GM19238 (cell line): ENCODE data around the gene CCL17.
"Not testable (repeated sequence)": the region's sequence is repeated elsewhere in the genome, so short reads cannot be mapped to it uniquely, and the experiment has no call there.

Experiments used
- DNase-seq: peaks from one replicate; pipeline ENCODE4 v3.0.0; 2011; ENCODE audit warnings: low spot score; ENCODE audit not compliant: insufficient read length

CCL17 gene

DNA sequence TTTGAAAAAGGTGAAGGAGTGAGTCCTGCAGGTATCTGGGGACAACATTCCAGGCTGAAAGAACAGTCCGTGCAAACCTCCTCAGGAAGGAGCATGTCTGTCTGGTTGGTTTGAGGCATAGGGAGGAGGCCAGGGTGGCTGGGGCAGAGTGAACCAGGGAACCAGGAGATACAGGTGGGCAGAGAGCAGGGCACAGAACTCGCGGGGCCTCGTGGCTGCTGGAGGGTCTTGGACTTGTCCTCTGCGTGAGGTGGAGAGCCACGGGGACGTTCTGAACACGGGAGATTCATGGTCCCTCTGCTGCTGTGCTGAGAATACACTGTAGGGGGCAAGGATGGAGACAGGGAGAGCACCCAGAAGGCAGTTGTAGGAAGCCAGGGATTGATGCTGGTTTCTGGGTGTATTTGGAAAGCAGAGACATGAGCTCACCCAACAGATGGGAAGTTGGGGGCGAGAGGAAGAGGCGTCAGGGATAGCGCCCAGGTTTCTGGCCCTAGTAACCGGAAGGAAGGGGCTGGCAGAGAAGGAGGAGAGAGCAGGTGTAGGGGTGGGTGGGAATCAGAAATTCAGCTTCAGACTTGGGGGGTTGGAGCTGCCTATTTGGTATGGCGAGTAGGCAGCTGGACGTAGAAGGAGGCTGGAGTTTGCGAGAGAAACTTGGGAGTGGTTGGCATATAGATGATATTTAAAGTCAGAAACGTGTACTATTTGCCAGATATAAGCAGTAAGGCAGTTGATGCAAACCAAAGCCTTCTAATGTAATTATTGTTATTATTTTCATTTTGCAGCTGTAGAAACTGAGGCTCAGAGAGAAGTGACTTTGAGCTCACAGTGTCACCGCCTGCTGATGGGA, at the start of gene CCL17:
TSS of gene CCL17 (plus strand) at position 803 of the 853 bp plus-strand sequence. CDS start 9,166 bp downstream, outside the sequence.
- DNase-seq, result no peak

DNA sequence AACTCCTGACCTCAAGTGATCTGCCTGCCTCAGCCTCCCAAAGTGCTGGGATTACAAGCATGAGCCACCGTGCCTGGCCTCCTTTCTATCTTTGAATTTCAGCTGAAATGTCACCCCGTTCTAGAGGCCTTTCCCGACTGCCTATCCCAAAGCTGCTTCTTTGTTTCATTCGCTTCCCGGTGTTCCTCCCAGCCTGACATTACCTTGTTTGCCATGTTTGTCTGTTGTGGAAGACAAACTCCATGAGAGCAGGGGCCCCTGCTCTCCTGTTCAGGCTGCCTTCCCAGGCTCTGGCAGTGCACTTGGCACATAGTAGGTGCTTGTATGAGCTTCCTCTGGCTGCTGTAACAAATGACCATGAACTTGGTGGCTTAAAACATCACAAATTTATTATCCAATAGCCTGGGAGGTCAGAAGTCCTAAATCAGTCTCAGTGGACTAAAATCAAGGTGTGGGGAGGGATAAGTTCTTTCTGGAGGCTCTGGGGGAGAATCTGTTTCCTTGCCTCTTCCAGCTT, 48.6 kb upstream of the CCL17 start:
- no peak for DNase-seq

DNA sequence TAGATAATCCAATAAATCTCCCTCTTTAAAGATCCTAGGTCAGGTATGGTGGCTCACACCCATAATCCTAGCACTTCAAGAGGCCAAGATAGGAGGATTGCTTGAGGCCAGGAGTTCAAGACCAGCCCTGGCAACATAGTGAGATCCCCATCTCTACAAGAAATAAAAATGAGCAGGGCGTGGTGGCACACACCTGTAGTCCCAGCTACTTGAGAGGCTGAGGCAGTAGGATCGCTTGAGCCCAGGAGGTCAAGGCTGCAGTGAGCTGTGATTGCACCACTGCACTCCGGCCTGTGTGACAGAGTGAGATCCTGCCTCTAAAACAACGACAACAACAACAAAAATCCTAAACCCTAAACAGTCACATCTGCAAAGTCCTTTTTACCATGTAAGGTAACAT, 48.0 kb upstream of the CCL17 start:
- DNase-seq, result no peak

DNA sequence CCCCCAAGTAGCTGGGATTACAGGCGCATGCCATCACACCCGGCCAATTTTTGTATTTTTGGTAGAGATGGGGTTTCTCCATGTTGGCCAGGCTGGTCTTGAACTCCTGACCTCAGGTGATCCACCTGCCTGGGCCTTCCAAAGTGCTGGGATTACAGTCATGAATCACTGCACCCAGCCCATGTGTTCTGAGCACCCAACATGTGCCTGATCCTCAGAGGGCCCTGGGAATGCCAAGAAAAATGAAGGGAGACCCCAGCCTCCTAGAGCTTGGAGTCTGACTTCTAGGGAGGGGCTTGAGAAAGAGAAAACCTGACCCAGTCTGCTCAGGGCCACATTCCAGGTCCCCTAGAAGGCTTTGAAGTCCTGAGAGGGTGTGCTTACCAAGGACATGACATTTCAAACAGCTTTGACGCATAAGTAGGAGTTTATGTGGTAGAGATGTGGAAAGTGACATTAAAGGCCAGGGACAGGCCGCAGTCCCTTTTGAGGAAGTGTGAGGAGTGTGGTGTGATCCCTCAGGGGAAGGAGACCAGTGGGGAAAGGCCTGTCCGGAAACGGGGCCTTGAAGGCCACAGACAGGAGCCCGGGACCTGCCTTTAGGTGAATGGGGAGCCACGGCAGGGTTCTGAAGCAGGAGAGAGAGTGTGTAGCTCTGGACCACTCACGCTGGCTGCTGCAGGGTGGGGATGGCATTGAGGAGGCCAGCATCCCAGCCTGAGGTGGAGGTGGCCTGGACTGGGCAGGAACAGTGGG, 47.1 kb upstream of the CCL17 start:
- no peak for DNase-seq

DNA sequence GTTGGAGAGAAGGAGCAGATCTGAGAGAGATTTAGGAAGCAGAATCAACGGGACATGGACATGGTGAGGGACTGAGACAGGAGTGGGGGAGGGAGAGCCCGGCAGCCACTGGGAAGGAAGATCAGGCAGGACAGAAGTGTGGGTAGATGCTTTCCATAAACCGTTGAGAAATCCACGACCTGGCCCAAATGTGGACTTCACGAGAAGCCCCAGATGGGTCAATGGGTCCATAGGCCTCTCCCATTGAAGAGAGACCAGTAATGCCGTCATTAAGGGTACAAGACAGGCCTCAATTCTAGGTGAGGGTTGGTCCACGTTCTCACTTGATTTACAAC, 46.5 kb upstream of the CCL17 start:
- DNase-seq, result no peak

DNA sequence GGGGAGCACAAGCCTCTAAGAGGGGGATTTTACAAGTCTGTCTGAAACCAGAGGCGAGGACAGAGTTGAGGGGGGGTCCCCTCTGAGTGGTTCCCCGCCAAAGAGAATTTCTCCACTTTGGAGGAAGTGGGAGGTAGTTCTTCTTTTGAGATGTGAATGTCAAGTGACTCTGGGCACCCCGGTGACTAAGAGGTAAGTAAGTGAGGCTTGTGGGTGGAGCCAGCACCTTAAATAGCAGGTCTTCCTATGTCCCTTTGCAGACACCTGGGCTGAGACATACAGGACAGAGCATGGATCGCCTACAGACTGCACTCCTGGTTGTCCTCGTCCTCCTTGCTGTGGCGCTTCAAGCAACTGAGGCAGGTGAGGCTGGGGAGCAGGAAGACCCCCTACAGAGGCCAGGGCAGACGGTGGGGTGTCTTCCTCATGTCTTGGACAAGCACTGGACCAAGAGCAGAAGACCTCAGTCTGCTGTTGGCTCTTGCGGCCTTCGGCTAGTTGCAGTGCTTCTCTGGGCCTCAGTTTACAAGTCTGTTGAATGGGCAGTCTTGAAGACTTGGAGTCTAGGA, 46.0 kb upstream of the CCL17 start, which contains the start of gene CCL22:
TSS of gene CCL22 (plus strand) at position 257 of the 569 bp plus-strand sequence. CDS start at position 291, 34 bp downstream.
- no peak for DNase-seq

DNA sequence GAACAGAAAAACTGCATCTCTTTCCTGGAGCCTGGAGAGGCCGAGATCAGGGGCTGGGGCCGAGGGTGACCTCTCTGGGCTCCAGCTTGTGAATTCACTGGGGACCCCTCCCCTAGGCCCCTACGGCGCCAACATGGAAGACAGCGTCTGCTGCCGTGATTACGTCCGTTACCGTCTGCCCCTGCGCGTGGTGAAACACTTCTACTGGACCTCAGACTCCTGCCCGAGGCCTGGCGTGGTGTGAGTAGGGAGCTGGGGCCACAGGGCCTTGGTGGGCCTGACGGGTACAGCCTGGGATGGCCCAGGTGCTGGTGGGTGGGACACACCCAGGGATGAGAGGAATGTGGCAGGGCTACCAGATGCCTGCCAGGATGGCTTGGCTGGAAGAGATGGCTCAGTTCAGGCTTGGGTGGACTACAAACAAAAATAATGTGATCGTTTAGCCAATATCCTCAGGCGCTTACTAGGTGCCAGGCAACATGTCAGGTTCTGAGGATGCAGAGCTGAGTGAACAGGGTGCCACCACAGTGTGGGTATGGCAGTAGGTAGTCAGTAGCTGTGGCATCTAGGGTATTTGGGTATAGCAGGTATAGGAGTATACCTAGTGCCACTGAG, 44.1 kb upstream of the CCL17 start:
- no peak for DNase-seq

DNA sequence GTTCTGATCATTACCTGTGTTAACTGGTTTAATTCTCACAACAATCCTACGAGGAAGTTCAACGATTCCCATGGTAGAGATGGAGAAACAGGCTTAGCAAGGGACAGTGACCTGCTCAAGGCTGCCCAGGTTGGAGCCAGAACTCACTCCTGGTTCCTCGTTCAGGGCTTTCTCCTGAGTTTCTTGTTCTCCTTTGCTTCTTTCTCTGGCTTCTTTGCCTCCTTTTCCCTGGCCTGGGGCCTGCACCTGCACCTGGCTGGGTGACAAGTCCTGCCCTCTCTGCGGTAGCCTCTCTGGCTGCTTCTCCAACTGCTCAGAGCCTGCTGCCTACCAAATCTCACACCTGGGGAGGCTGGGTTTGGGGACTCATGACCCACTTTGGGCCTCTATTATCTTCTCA, 43.2 kb upstream of the CCL17 start:
- no peak for DNase-seq

DNA sequence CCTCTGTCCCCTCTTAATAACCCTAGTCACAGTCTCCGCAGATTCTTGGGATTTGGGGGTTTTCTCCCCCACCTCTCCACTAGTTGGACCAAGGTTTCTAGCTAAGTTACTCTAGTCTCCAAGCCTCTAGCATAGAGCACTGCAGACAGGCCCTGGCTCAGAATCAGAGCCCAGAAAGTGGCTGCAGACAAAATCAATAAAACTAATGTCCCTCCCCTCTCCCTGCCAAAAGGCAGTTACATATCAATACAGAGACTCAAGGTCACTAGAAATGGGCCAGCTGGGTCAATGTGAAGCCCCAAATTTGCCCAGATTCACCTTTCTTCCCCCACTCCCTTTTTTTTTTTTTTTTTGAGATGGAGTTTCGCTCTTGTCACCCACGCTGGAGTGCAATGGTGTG, 40.4 kb upstream of the CCL17 start:
- no peak for DNase-seq

DNA sequence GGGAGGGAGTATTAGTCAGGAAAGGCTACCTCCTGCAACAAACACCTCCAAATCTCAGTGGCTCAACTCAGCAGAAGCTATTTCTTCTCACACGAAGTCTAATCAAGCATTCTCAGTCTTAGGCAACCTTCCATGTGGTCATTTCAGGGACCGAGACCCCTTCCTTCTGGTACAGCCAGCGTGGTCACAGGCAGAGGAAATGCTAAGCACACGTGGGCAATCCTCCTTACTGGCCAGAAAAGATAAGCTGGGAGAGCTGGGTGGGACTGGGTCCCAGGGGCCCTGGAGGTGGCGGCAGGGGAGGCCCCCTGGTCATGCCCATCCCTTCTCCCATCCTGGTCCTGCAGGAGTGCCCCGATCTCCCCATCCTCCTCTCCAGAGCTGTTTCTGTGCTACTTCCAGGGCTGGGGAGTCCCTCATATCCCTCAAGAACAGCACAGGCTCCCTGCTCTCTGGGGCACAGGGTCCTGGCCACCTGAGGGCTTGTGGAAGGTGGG, 38.0 kb upstream of the CCL17 start:
- DNase-seq, result no peak

DNA sequence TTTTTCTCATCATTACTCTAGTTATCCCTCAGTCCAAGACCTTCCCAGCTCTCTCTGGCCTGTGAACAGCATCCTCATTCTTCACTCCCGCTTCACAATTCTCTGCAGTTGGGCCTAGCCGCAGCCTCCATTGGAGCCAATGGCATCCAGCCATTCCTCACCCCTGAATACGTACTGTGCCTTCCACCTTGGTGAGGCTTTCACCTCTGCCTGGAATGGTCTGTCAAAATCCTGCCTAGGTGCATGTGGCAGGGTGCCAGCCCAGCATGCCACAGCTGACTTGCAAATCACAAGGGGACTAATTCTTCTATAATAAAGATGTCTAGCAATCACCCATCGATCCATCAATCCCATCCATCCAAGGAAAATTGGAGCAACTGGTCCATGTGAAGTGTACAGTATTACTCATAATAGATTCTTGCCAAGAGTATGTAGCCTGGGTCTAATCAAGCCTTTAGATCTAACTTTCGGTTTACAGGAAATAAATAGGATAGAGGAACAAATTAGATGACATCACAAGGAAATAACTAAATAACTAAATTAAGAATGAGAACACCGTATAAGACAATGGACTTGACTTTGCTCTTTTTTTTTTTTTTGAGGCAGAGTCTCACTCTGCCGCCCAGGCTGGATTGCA, 37.3 kb upstream of the CCL17 start:
- DNase-seq, result no peak

DNA sequence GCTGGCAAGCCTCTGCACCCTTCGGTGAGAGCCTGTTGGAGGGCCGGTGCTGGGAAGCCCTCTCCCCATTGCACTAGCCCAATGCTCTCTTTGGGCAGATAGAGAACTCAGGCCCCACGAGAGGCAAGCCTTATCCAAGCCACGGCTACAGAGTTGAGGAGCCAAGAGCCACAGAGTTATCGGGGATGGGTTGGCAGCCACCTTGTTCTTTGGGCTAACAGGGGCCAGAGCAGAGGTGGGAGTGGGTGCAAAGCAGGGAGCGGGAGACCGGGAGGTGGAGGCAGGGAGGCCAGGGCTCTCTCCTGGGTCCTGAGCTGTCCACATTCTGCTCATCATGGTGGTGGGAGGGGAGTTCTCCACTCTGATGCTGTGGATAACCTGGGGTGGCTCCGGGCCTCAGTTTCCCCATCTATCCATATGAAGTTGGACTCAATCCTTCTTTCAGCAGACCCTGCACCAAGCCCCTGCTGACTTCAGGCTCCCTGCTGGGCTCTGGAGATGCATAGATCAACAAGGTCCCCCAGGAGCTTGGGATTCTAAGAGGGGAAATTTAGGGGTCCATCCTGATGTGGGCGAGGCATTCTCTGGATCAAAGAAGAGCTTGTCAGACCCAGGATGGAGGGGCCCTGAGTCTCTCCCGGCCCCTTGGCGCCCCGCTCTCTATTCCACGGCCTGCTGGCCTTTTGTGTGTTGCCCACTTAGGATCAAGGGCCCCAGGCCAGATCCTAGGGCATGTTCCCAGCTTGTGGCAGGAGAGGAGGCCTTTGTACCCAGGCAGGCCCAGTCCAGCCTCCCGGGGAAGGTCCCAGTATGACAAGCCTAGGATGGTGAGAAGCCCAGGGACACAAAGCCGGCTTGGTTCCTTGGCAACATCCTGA, 32.8 kb upstream of the CCL17 start:
- no peak for DNase-seq

DNA sequence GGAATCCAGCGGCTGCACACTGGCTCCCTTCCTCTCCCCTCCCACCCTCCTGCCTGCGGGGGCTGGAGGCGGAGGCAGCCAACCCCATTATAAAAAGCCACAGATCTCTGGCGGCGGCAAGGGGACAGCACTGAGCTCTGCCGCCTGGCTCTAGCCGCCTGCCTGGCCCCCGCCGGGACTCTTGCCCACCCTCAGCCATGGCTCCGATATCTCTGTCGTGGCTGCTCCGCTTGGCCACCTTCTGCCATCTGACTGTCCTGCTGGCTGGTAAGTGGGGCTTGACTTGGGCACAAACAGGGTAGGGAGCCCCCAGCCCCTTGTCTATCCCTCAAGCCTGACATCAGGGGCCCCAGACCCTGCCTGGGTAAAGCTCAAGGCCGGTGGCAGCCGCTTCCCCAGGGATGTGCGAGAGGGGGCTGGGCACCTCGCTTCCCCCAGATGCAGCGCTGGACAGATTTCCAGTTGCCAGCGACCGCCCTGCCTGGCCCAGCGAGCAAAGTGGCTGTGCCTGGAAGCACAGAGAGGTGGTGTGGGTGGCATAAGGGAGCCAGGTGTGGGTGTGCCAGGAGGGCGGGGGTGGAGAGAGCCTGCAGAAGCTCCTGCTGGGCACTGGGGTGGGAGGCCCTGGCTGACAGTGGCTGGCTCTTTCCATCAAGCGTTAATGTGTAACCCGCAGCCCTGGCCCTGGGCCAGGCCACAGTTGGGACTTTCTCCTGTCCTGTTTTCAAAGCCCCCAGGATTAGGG, 32.0 kb upstream of the CCL17 start, which contains the start of gene CX3CL1:
TSS of gene CX3CL1 (plus strand) at position 119 of the 745 bp plus-strand sequence. CDS start at position 198, 79 bp downstream.
- DNase-seq, result no peak

DNA sequence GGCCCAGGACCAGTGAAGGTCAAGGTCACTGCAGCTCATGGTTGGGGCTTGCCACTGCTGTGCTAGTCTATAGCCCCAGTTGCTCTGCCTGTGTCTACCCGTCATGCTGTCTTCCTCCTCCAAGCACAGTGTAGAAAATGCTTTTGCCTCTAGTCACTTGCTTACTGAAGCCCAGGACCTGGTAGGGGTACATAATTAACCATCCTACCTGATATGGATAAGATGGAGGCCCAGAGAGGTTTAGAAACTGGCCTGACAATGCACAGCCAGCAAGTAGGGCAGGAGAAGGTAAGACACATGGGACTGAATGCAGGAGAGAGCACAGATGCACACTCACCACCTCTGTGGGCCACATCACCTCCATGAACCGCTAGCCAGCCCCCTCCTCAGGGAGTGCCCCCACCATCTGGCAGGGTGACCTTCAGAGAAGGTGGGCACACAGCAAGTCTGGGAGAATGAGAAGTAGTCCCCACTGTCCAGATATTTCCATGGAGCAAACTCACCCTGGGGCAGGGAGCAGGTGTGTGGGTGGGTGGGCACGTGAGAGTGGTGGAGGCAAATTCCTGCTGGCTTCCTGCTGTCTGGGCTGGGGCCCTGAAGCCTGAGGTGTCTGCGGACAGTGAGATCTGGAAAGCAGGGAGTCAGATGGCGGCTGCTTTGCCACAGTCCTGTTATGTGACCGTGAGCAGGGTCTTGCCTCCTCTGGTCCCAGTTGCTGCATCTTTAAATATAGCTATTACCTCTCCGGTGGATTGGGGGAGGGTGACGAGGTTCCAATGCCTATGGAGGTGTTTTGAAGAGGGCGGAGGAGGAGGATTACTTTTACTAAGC, 31.2 kb upstream of the CCL17 start:
- DNase-seq, result no peak

DNA sequence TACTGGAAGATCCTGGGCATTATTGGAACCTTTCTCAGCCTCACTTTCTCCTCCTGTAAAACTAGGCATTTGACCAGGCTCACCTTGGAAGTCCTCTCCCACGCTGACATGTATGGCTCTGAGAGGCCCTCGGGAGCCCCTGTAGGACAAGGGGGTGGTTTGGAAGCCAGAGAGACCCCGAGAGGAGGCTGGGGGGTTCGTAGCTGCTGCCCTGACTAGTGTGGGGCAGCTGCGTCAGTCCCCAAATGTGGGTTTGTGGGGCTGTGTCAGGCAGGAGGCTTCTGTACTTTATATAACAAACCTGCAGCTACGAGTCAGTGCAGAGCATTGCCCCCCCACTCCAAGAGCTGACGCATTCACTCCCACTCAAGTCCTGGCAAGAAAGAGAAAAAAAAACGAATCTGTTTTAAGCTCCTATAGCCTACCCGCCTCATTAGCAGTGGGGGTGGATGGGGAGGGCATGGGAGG, 30.5 kb upstream of the CCL17 start:
- no peak for DNase-seq

DNA sequence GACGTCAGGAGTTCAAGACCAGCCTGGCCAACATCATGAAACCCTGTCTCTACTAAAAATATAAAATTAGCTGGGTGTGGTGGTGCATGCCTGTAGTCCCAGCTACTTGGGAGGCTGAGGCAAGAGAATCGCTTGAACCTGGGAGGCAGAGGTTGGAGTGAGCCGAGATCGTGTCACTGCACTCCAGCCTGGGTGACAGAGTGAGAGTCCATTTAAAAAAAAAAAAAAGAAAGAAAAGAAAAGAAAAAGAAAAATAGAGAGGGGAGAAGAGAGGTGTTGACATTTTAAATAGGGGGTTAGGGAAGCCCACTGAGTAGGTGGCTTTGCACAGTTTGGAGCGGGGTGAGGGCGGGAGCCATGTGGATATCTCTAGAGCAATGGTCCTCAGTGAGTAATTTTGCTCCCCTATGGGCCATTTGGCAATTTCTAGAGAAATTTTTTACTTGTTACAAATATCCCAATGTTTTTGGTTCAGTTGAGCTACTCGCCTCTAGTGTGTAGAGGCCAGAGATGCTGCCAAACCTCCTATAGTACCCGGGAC, 29.6 kb upstream of the CCL17 start:
- DNase-seq, result not testable (repeated sequence)

DNA sequence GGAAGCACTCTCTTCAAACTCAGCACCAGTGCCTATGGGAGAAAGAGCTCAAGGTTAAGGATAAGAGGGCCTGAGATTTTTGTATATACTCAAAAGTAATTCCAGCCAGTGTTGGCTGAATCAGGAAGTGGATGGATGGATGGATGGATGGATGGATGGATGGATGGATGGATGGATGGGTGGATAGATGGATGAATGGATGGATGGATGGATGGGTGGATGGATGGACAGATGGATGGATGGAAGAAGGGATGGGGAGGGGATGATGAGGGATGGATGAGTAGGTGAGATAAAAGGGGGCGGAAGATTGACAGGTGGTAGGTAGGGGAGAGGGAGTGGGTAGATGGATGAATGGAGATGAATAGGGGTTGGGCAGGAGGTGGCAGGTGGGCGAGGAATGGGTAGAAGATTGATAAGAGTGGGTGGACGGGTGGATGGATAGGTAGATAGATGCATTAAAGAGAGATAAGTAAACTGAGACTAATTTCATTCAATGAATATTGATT, 28.2 kb upstream of the CCL17 start:
- DNase-seq, result no peak
